Parathyroid adenoma (tissue), 2 donors: ENCODE data around the gene PRKN.
"Not testable (repeated sequence)": the region's sequence is repeated elsewhere in the genome, so short reads cannot be mapped to it uniquely, and the experiment has no call there.

Experiments
- H2AFZ ChIP-seq: fragments of 300-600 bp; sonication (generic); one replicate; pipeline ENCODE4 v1.7.0; 2017; ENCODE audit warnings: antibody characterized with exemption, mild to moderate bottlenecking
- H3K27ac ChIP-seq: fragments of 300-600 bp; sonication (generic); one replicate; pipeline ENCODE4 v1.7.0; 2017
- H3K27me3 ChIP-seq: fragments of 300-600 bp; sonication (generic); one replicate; pipeline ENCODE4 v1.7.0; 2017; ENCODE audit warnings: low read length; ENCODE audit not compliant: control insufficient read depth, insufficient read depth
- H3K36me3 ChIP-seq: fragments of 300-600 bp; sonication (generic); one replicate; pipeline ENCODE4 v1.7.0; 2017; ENCODE audit warnings: low read length; ENCODE audit not compliant: control insufficient read depth, insufficient read depth
- H3K4me1 ChIP-seq: fragments of 300-600 bp; sonication (generic); one replicate; pipeline ENCODE4 v1.7.0; 2017; ENCODE audit warnings: control low read depth
- H3K4me2 ChIP-seq: fragments of 300-600 bp; sonication (generic); one replicate; pipeline ENCODE4 v1.7.0; 2017; ENCODE audit warnings: low read length
- H3K4me3 ChIP-seq: fragments of 300-600 bp; sonication (generic); one replicate; pipeline ENCODE4 v1.7.0; 2017; ENCODE audit warnings: low read depth, low read length
- H3K79me2 ChIP-seq: fragments of 300-600 bp; sonication (generic); one replicate; pipeline ENCODE4 v1.7.0; 2017; ENCODE audit warnings: control low read depth
- H3K9ac ChIP-seq: fragments of 300-600 bp; sonication (generic); one replicate; pipeline ENCODE4 v1.7.0; 2017; ENCODE audit warnings: mild to moderate bottlenecking
- H3K9me3 ChIP-seq: fragments of 300-600 bp; sonication (generic); one replicate; pipeline ENCODE4 v1.7.0; 2017; ENCODE audit warnings: low read length; ENCODE audit not compliant: control insufficient read depth
- TF ChIP-seq, protein P1 (sequence below): fragments of 300-600 bp; sonication (generic); IDR thresholded peaks from one replicate; pipeline ENCODE4 v1.7.0; 2017; ENCODE audit warnings: antibody characterized with exemption, mild to moderate bottlenecking
- donor health status: primary hyperparathyroidism.

PRKN gene

GRCh38 chr6:162403031-162403430 lies 324.5 kb downstream of the PRKN start:
- H3K27me3 ChIP-seq: no peaks in the 10 kb centered on the region
- H3K79me2 ChIP-seq: no peaks in the 10 kb centered on the region
- H3K36me3 ChIP-seq: no peaks in the 10 kb centered on the region
- H3K27ac ChIP-seq: no peak overlapping the region
- no peak overlapping the region for H3K4me3 ChIP-seq
- TF ChIP-seq, protein P1, sequence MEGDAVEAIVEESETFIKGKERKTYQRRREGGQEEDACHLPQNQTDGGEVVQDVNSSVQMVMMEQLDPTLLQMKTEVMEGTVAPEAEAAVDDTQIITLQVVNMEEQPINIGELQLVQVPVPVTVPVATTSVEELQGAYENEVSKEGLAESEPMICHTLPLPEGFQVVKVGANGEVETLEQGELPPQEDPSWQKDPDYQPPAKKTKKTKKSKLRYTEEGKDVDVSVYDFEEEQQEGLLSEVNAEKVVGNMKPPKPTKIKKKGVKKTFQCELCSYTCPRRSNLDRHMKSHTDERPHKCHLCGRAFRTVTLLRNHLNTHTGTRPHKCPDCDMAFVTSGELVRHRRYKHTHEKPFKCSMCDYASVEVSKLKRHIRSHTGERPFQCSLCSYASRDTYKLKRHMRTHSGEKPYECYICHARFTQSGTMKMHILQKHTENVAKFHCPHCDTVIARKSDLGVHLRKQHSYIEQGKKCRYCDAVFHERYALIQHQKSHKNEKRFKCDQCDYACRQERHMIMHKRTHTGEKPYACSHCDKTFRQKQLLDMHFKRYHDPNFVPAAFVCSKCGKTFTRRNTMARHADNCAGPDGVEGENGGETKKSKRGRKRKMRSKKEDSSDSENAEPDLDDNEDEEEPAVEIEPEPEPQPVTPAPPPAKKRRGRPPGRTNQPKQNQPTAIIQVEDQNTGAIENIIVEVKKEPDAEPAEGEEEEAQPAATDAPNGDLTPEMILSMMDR: no peak
- no peaks in the 10 kb centered on the region for H3K9me3 ChIP-seq
- H3K4me1 ChIP-seq: no peaks in the 10 kb centered on the region
- no peak overlapping the region for H2AFZ ChIP-seq
- H3K4me2 ChIP-seq: no peak overlapping the region
- H3K9ac ChIP-seq: no peak overlapping the region

DNA sequence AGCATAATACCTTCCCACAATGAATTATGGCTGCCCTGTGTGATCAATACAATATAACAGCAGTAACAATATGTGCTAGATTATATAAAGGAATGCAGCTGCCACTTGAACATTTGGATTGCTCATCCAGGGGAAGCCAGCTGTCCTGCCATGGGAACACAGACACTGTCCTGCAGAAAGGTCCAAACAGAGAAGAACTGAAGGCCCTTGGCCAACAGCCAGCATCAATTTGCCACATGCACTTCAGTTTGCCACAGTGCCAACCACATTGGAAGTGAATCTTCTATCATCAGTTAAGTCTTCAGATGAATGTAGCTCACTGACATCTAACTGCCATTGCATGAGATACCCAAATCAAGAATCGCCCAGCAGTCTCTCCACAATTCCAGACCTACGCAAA lies 332.4 kb downstream of the PRKN start:
- H3K27me3 ChIP-seq: no peaks in the 10 kb centered on the region
- no peak overlapping the region for H3K4me2 ChIP-seq
- TF ChIP-seq, protein P1: no peak
- H2AFZ ChIP-seq: no peak overlapping the region
- H3K4me3 ChIP-seq: no peak overlapping the region
- H3K9me3 ChIP-seq: no peaks in the 10 kb centered on the region
- no peaks in the 10 kb centered on the region for H3K36me3 ChIP-seq
- no peaks in the 10 kb centered on the region for H3K79me2 ChIP-seq
- no peak overlapping the region for H3K27ac ChIP-seq
- H3K9ac ChIP-seq: no peak overlapping the region
- no peaks in the 10 kb centered on the region for H3K4me1 ChIP-seq

GRCh38 chr6:162390961-162391811 lies 336.4 kb downstream of the PRKN start:
- H3K9ac ChIP-seq: not testable (repeated sequence)

DNA sequence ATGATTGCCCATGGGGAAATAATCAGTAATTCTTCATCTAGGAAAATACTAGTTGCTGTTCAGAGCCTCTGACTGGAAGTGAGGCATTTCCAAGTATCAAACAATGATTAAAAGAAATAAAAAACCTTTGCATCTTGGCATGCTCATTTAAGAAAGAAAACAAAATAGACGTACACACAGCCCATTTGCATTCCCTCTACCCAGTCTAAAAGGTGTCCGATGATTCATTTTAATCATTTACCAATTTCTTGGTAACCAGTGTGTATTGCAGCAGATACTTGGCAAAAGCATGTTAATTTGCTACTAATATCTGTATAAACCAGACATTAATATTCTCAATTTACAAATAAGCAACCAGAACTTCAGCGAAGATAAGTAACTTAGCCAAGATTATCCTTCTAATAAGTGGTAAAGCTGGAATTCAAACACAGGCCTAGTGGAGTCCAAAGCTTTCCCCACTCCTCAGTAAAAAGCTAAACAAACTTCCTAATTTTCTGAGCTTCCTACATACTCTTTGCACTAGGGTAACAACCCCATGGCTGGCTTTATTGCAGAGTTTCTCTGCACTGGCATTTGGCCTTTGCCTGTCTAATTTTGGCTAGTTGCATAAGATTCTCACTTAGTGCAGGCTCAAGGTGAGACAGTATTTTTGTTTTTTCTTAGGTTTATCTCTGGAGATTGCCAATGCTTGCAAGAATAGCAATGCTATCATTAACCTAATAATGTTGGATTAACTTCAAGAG lies 338.1 kb downstream of the PRKN start:
- Histone ChIP-seq H3K36me3 (no peaks in the 10 kb centered on the region), H3K4me3 (no peak overlapping the region), H3K4me1 (no peaks in the 10 kb centered on the region), H2AFZ (no peak overlapping the region), H3K27ac (no peak overlapping the region), H3K4me2 (no peak overlapping the region), H3K79me2 (no peaks in the 10 kb centered on the region), H3K9ac (no peak overlapping the region), H3K9me3 (no peaks in the 10 kb centered on the region), H3K27me3 (no peaks in the 10 kb centered on the region)
- TF ChIP-seq, protein P1: no peak

More at GRCh38 chr6:162390961-162391811, 336.4 kb downstream of the PRKN start:
- not testable (repeated sequence) for H3K36me3 ChIP-seq, H2AFZ ChIP-seq, H3K4me2 ChIP-seq, H3K4me1 ChIP-seq, H3K27me3 ChIP-seq, H3K4me3 ChIP-seq, H3K27ac ChIP-seq, H3K9me3 ChIP-seq, H3K79me2 ChIP-seq

DNA sequence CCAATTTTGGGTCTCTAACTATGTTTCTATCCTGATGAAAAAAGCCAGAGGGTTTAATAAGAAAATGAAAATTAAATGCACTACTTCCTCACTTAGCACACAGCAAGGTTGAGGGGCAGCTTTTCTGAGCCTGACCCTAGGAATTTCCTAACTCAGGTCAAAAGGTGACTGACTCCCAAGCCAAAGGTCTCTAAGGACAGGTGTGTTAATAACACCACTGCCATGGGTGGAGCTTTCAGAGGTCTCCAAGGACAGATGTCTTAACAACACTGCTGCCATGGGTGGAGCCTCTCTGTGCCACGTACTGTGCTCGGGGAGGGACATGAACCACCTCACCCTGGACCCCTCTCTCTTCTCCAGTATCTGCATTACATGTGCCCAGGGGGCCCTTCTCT lies 339.2 kb downstream of the PRKN start:
- Histone ChIP-seq H3K4me2 (no peak overlapping the region), H3K36me3 (no peaks in the 10 kb centered on the region), H3K4me3 (no peak overlapping the region), H3K9ac (no peak overlapping the region), H3K27ac (no peak overlapping the region), H3K9me3 (no peaks in the 10 kb centered on the region), H3K79me2 (no peaks in the 10 kb centered on the region), H2AFZ (no peak overlapping the region), H3K27me3 (no peaks in the 10 kb centered on the region), H3K4me1 (no peaks in the 10 kb centered on the region)
- TF ChIP-seq, protein P1: no peak
